KMS-11 (cell line): ENCODE results near the gene PACS1.

Experiments
- H2AFZ ChIP-seq: fragments of 200-600 bp; sonication (generic); 2 replicates; pipeline ENCODE4 v1.6.1; 2016; ENCODE audit warnings: antibody characterized with exemption, mixed run types, low read depth
- H3K27ac ChIP-seq: fragments of 200-600 bp; sonication (generic); 2 replicates; pipeline ENCODE4 v1.6.1; 2016; ENCODE audit warnings: mild to moderate bottlenecking, mixed run types
- H3K27me3 ChIP-seq: fragments of 200-600 bp; sonication (generic); 2 replicates; pipeline ENCODE4 v1.6.1; 2017; ENCODE audit warnings: mild to moderate bottlenecking, low read depth, mixed run types, moderate library complexity; ENCODE audit not compliant: insufficient read depth
- H3K36me3 ChIP-seq: fragments of 200-600 bp; sonication (generic); 2 replicates; pipeline ENCODE4 v1.6.1; 2017; ENCODE audit warnings: mild to moderate bottlenecking, mixed run types; ENCODE audit not compliant: insufficient read depth
- H3K4me1 ChIP-seq: fragments of 200-600 bp; sonication (generic); 2 replicates; pipeline ENCODE4 v1.6.1; 2016; ENCODE audit warnings: mild to moderate bottlenecking, low read depth, mixed run types; ENCODE audit not compliant: poor library complexity, severe bottlenecking
- H3K4me2 ChIP-seq: fragments of 200-600 bp; sonication (generic); 2 replicates; pipeline ENCODE4 v1.7.0; 2016; ENCODE audit warnings: mild to moderate bottlenecking, mixed run types
- H3K4me3 ChIP-seq: fragments of 200-600 bp; sonication (generic); IDR thresholded peaks from 2 replicates; pipeline ENCODE4 v1.6.1; 2017; ENCODE audit warnings: low read depth, low read length, mixed read lengths; ENCODE audit not compliant: insufficient read depth
- H3K79me2 ChIP-seq: fragments of 200-600 bp; sonication (generic); 2 replicates; pipeline ENCODE4 v1.6.1; 2016; ENCODE audit warnings: low read depth, mixed run types; ENCODE audit not compliant: insufficient read depth
- H3K9ac ChIP-seq: fragments of 200-600 bp; sonication (generic); 2 replicates; pipeline ENCODE4 v1.6.1; 2016; ENCODE audit warnings: mild to moderate bottlenecking, mixed run types
- H4K20me1 ChIP-seq: fragments of 200-600 bp; sonication (generic); 2 replicates; pipeline ENCODE4 v1.6.1; 2016; ENCODE audit warnings: mild to moderate bottlenecking, mixed run types; ENCODE audit not compliant: insufficient read depth
- TF ChIP-seq, protein P1 (sequence below): fragments of 200-600 bp; sonication (generic); conservative IDR thresholded peaks from 2 replicates; pipeline ENCODE4 v1.6.1; 2017; ENCODE audit warnings: low read depth, mild to moderate bottlenecking, antibody characterized with exemption, low read length, moderate library complexity, mixed read lengths

The PACS1 gene

DNA sequence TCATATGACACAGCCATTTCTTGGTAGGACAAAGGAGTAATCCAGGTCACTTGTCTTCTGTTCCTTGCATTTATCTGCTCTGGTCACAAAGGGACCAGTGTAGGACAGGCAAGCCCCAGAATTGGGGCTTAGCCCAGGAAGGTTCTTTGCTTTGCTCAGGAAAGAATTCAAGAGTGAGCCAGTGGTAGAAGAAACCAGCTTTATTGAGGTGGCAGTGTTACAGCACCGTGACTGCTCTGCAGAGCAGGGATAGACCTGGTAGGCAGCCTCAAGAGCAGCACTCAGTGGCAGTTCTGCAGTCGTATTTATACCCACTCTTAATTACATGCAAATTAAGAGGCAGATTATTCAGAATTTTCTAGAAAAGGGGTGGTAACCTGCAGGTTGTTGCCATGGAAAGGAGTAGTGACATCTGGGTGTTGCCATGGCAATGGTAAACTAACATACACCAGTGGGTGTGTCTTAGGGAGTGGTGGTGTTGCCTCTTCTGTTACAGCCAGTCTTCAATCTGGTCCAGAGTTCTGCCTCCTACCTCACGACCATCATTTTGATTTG, 113.5 kb downstream of the PACS1 start:
- Histone ChIP-seq H3K79me2 (no peaks in the 10 kb centered on the region; the same call in 1 of the 2 replicates), H3K4me2 (no peak overlapping the region), H3K4me1 (peaks cover 37% of the 10 kb centered on the region), H3K36me3 (no peaks in the 10 kb centered on the region), H3K4me3 (no peak overlapping the region), H4K20me1 (no peaks in the 10 kb centered on the region), H2AFZ (no peak overlapping the region), H3K27me3 (no peaks in the 10 kb centered on the region), H3K27ac (no peak overlapping the region; the same call in 1 of the 2 replicates), H3K9ac (no peak overlapping the region)
- TF ChIP-seq, protein P1, sequence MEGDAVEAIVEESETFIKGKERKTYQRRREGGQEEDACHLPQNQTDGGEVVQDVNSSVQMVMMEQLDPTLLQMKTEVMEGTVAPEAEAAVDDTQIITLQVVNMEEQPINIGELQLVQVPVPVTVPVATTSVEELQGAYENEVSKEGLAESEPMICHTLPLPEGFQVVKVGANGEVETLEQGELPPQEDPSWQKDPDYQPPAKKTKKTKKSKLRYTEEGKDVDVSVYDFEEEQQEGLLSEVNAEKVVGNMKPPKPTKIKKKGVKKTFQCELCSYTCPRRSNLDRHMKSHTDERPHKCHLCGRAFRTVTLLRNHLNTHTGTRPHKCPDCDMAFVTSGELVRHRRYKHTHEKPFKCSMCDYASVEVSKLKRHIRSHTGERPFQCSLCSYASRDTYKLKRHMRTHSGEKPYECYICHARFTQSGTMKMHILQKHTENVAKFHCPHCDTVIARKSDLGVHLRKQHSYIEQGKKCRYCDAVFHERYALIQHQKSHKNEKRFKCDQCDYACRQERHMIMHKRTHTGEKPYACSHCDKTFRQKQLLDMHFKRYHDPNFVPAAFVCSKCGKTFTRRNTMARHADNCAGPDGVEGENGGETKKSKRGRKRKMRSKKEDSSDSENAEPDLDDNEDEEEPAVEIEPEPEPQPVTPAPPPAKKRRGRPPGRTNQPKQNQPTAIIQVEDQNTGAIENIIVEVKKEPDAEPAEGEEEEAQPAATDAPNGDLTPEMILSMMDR: no peak

DNA sequence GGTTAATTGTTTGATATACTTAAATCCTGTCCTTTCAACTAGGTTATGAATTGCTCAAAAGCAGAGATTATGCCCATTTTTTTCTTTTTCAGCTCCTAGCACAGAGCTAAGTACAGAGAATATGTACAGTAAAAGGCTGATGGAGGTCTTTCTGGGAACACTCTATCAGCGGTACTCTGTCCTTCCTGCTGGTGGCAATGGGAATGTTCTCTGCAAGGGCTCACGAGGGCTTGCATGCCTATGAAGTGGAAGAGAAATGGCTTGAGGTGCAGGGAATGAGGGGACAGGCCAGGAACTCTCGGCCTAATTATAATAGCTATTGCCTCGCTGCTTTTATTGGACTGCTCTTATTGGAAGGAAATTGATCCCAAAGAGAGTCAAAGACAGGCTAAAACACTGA, 114.7 kb downstream of the PACS1 start:
- TF ChIP-seq, protein P1: no peak
- H3K4me2 ChIP-seq: no peak overlapping the region

DNA sequence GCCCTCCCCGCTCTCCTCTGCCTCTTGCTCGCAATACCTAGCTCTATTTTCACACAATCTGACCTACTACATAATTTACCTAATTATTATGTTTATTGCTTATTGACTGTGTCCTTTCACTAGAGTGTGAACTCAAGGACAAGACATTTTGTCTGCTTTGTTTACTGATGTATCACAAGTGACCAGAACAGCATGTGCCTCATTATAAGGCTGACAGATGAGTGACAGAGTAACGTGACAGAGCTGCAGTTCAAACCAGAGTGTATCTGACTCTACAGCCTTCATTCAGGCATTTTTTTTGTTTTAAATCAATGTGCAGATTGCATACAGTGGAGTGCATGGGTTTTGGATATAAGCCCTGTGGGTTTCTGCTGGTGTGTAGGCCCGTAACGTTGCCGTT, 116.4 kb downstream of the PACS1 start:
- Histone ChIP-seq H4K20me1 (no peaks in the 10 kb centered on the region), H3K27ac (no peak overlapping the region), H2AFZ (no peak overlapping the region), H3K4me2 (no peak overlapping the region), H3K9ac (no peak overlapping the region), H3K4me3 (no peak overlapping the region), H3K36me3 (no peaks in the 10 kb centered on the region), H3K4me1 (peaks cover 30% of the 10 kb centered on the region), H3K79me2 (peaks cover 7% of the 10 kb centered on the region; the same call in 1 of the 2 replicates), H3K27me3 (no peaks in the 10 kb centered on the region)
- TF ChIP-seq, protein P1: no peak

More for the DNA sequence above, 114.7 kb downstream of the PACS1 start:
- no peaks in the 10 kb centered on the region for H3K27me3 ChIP-seq
- H3K9ac ChIP-seq: no peak overlapping the region
- no peak overlapping the region for H2AFZ ChIP-seq
- no peak overlapping the region for H3K27ac ChIP-seq
- H3K4me3 ChIP-seq: no peak overlapping the region
- no peaks in the 10 kb centered on the region for H3K36me3 ChIP-seq
- no peaks in the 10 kb centered on the region for H4K20me1 ChIP-seq
- H3K4me1 ChIP-seq: peaks cover 29% of the 10 kb centered on the region
- H3K79me2 ChIP-seq: peaks cover 7% of the 10 kb centered on the region; the same call in 1 of the 2 replicates

DNA sequence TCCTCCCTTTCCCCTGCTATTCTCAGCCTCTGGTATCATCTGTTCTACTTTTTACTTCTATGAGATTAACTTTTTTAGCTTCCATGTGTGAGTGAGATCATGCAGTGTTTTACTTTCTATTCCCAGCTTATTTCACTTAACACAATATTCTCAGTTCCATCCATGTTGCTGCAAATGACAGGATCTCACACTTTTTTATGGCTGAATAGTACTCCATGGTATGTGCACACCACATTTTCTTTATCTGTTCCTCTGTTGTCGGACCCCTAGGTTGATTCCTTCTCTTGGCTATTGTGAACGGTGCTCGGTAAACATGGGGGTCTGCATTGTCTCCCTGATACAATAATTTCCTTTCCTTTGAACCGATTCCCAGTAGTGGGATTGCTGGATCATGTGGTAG, 117.4 kb downstream of the PACS1 start:
- Histone ChIP-seq H3K4me2 (no peak overlapping the region), H3K9ac (no peak overlapping the region), H3K27me3 (no peaks in the 10 kb centered on the region), H3K36me3 (no peaks in the 10 kb centered on the region), H2AFZ (no peak overlapping the region), H3K4me1 (peaks cover 31% of the 10 kb centered on the region), H3K79me2 (peaks cover 7% of the 10 kb centered on the region; the same call in 1 of the 2 replicates), H3K4me3 (no peak overlapping the region), H3K27ac (no peak overlapping the region), H4K20me1 (no peaks in the 10 kb centered on the region)
- TF ChIP-seq, protein P1: no peak
